Breast epithelium (tissue), 3 donors: ENCODE data around the gene CNIH4.

Source experiments
- POLR2A ChIP-seq: fragments of 450-650 bp; IDR thresholded peaks from one replicate; pipeline ENCODE4 v1.6.1; 2016; ENCODE audit warnings: antibody characterized with exemption, mild to moderate bottlenecking, moderate library complexity
- TF ChIP-seq, protein P1 (sequence below), 3 donors: fragments of 450-650 bp; IDR thresholded peaks; one replicate each; pipeline ENCODE4 v1.5.1; 2016 to 2017; ENCODE audit warnings: antibody characterized with exemption in 3 of 3, mild to moderate bottlenecking in 3 of 3, moderate library complexity in 3 of 3

DNA sequence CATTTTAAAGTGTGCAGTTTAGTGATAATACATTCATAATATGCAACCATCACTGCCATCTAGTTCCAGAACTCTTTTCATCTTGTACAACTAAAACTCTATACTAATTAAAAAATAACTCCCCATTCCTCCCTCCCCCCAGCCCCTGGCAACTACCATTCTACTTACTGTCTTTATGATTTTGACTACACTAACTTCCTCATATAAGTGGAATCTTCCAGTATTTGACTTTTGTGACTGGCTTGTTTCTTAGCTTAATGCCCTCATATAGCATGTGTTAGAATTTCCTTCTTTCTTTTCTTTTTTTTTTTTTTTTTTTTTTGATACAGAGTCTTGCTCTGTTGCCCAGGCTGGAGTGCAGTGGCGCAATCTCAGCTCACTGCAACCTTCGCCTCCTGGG, 25.4 kb upstream of the CNIH4 start:
- TF ChIP-seq, protein P1, sequence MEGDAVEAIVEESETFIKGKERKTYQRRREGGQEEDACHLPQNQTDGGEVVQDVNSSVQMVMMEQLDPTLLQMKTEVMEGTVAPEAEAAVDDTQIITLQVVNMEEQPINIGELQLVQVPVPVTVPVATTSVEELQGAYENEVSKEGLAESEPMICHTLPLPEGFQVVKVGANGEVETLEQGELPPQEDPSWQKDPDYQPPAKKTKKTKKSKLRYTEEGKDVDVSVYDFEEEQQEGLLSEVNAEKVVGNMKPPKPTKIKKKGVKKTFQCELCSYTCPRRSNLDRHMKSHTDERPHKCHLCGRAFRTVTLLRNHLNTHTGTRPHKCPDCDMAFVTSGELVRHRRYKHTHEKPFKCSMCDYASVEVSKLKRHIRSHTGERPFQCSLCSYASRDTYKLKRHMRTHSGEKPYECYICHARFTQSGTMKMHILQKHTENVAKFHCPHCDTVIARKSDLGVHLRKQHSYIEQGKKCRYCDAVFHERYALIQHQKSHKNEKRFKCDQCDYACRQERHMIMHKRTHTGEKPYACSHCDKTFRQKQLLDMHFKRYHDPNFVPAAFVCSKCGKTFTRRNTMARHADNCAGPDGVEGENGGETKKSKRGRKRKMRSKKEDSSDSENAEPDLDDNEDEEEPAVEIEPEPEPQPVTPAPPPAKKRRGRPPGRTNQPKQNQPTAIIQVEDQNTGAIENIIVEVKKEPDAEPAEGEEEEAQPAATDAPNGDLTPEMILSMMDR (IDR thresholded peaks at IDR 0.05): no peak
- TF ChIP-seq POLR2A: no peak
